Brain microvascular endothelial cell (primary cell): ENCODE data around the gene TMCO4.

Experiments used
- DNase-seq: peaks from one replicate; pipeline ENCODE4 v3.0.0-alpha.2; 2020
- H3K27ac ChIP-seq: fragments of 250-450 bp; sonication (Bioruptor Pico); 2 replicates; pipeline ENCODE4 v1.5.1; 2020; ENCODE audit warnings: mild to moderate bottlenecking, moderate library complexity
- H3K27me3 ChIP-seq: fragments of 250-450 bp; sonication (Bioruptor Pico); replicated peaks from 2 replicates; pipeline ENCODE4 v1.5.1; 2020; ENCODE audit warnings: mild to moderate bottlenecking
- H3K36me3 ChIP-seq: fragments of 250-450 bp; sonication (Bioruptor Pico); replicated peaks from 2 replicates; pipeline ENCODE4 v1.5.1; 2020; ENCODE audit warnings: mild to moderate bottlenecking
- H3K4me3 ChIP-seq: 2 replicates; pipeline ENCODE4 v1.5.1; 2011; ENCODE audit warnings: low read depth, mild to moderate bottlenecking, control low read depth, low read length, moderate library complexity
- CTCF ChIP-seq: IDR thresholded peaks from 2 replicates; pipeline ENCODE4 v1.5.1; 2011; ENCODE audit warnings: low read depth, mild to moderate bottlenecking, moderate library complexity, low read length, control low read depth, inconsistent platforms; ENCODE audit errors: missing control alignments
- in situ Hi-C: cut with HindIII; loops from 2 replicates; pipeline ENCODE4 v1.10.0; 2017; ENCODE audit warnings: low sequenced_read_pairs, low pct_ligation_motif_present

Gene TMCO4

GRCh38 chr1:19811206-19811851, 11.6 kb upstream of the TMCO4 start:
- H3K4me3 ChIP-seq = no peak overlapping the region
- peak; percentile 81 for TF ChIP-seq CTCF
- DNase-seq = peak; percentile 11
- no peak overlapping the region for H3K27ac ChIP-seq
- in situ Hi-C loops = no loop called here
- H3K36me3 ChIP-seq = no peaks in the 10 kb centered on the region
- H3K27me3 ChIP-seq = no peaks in the 10 kb centered on the region

- no peak for TF ChIP-seq CTCF
- Histone ChIP-seq H3K27ac (no peak overlapping the region), H3K27me3 (no peaks in the 10 kb centered on the region), H3K4me3 (no peak overlapping the region), H3K36me3 (no peaks in the 10 kb centered on the region)
- in situ Hi-C loops = no loop called here
- no peak for DNase-seq
These were observed 9.5 kb upstream of the TMCO4 start for GRCh38 chr1:19809044-19809750.

- Histone ChIP-seq H3K36me3 (no peaks in the 10 kb centered on the region), H3K4me3 (no peak overlapping the region), H3K27ac (no peak overlapping the region), H3K27me3 (no peaks in the 10 kb centered on the region)
- in situ Hi-C loops = no loop called here
- TF ChIP-seq CTCF = no peak
- no peak for DNase-seq
These were observed 8.6 kb upstream of the TMCO4 start for GRCh38 chr1:19808351-19808750.

- DNase-seq = peak; percentile 29
- TF ChIP-seq CTCF = no peak
These were observed 5.1 kb upstream of the TMCO4 start for GRCh38 chr1:19804831-19805251.

GRCh38 chr1:19802269-19802668, 2.6 kb upstream of the TMCO4 start:
- in situ Hi-C loops = no loop called here
- no peak overlapping the region for H3K4me3 ChIP-seq
- DNase-seq = no peak
- no peak for TF ChIP-seq CTCF
- no peaks in the 10 kb centered on the region for H3K36me3 ChIP-seq
- H3K27me3 ChIP-seq = no peaks in the 10 kb centered on the region
- no peak overlapping the region for H3K27ac ChIP-seq

More at GRCh38 chr1:19804831-19805251, 5.1 kb upstream of the TMCO4 start:
- H3K36me3 ChIP-seq = no peaks in the 10 kb centered on the region
- no peaks in the 10 kb centered on the region for H3K27me3 ChIP-seq
- in situ Hi-C loops = no loop called here
- H3K4me3 ChIP-seq = no peak overlapping the region
- H3K27ac ChIP-seq = no peak overlapping the region
